HG03432 (cell line): Measurements from ENCODE around the gene MYO3B.
"Not testable (repeated sequence)": the region's sequence is repeated elsewhere in the genome, so short reads cannot be mapped to it uniquely, and the experiment has no call there.

Experiments used
- ATAC-seq: cut with Tn5 transposase; IDR thresholded peaks from one replicate; pipeline ENCODE4 v1.9.1; 2021; ENCODE audit warnings: mild to moderate bottlenecking, moderate library complexity; ENCODE audit not compliant: unreplicated experiment

MYO3B gene

GRCh38 chr2:170336408-170336807 lies 158.5 kb downstream of the MYO3B start:
- ATAC-seq, result no peak

GRCh38 chr2:170336916-170337315 lies 159.0 kb downstream of the MYO3B start:
- ATAC-seq, result no peak

- no peak for ATAC-seq
Observed at GRCh38 chr2:170339322-170339721, 161.4 kb downstream of the MYO3B start.

- no peak for ATAC-seq
Observed at GRCh38 chr2:170339750-170340692, 162.1 kb downstream of the MYO3B start.

GRCh38 chr2:170340693-170341068 lies 162.7 kb downstream of the MYO3B start:
- ATAC-seq, result peak; percentile 52

- ATAC-seq, result no peak
Observed at GRCh38 chr2:170341684-170342623, 164.0 kb downstream of the MYO3B start.

GRCh38 chr2:170344663-170345346 lies 166.9 kb downstream of the MYO3B start:
- no peak for ATAC-seq

GRCh38 chr2:170345607-170346006 lies 167.7 kb downstream of the MYO3B start:
- no peak for ATAC-seq

GRCh38 chr2:170349269-170349668 lies 171.3 kb downstream of the MYO3B start:
- ATAC-seq, result not testable (repeated sequence)

- no peak for ATAC-seq
Observed at GRCh38 chr2:170350929-170351826, 173.2 kb downstream of the MYO3B start.

GRCh38 chr2:170353723-170354122 lies 175.8 kb downstream of the MYO3B start:
- no peak for ATAC-seq

- ATAC-seq, result no peak
Observed at GRCh38 chr2:170354388-170354787, 176.4 kb downstream of the MYO3B start.

- no peak for ATAC-seq
Observed at GRCh38 chr2:170354855-170355780, 177.2 kb downstream of the MYO3B start.

GRCh38 chr2:170359466-170359865 lies 181.5 kb downstream of the MYO3B start:
- no peak for ATAC-seq

GRCh38 chr2:170360546-170361089 lies 182.7 kb downstream of the MYO3B start:
- no peak for ATAC-seq

GRCh38 chr2:170361090-170361936 lies 183.4 kb downstream of the MYO3B start:
- no peak for ATAC-seq

GRCh38 chr2:170362313-170362870 lies 184.4 kb downstream of the MYO3B start:
- ATAC-seq, result no peak
